ENCODE measurements around the gene PLK1.
A peak's percentile ranks its signal among the peaks of the same experiment; 100 is the strongest.
"Not testable (repeated sequence)": the region's sequence is repeated elsewhere in the genome, so short reads cannot be mapped to it uniquely, and the experiment has no call there.

The PLK1 gene
- 1.7 to 4.5 reads per million in 2 experiments for total RNA-seq

- peak; percentile 57 for DNase-seq (ENCODE audit: low read depth)
These were observed at the start of gene PLK1 for GRCh38 chr16:23678430-23679273. Gene PLK1, plus strand, starts transcription at chr16:23678889. Its CDS starts 44 bp downstream, at chr16:23678933.

- no peak for DNase-seq (ENCODE audit: low read depth)
These were observed 49.2 kb upstream of the PLK1 start for GRCh38 chr16:23629516-23629915.

GRCh38 chr16:23631874-23632273 lies 46.8 kb upstream of the PLK1 start:
- DNase-seq (ENCODE audit: low read depth): not testable (repeated sequence)

GRCh38 chr16:23634461-23635036 lies 44.1 kb upstream of the PLK1 start:
- DNase-seq (ENCODE audit: low read depth): no peak

- no peak for DNase-seq (ENCODE audit: low read depth)
These were observed 42.7 kb upstream of the PLK1 start for GRCh38 chr16:23635958-23636357.

GRCh38 chr16:23640615-23640930 lies 38.1 kb upstream of the PLK1 start:
- no peak for DNase-seq (ENCODE audit: low read depth)

- DNase-seq (ENCODE audit: low read depth): peak; percentile 73
These were observed 37.5 kb upstream of the PLK1 start, which contains the start of the genes DCTN5 and PALB2 for GRCh38 chr16:23640931-23641765. Gene DCTN5, plus strand, starts transcription at chr16:23641466. Its CDS starts 77 bp downstream, at chr16:23641543. Gene PALB2, minus strand, starts transcription at chr16:23641310. Its CDS starts 153 bp downstream, at chr16:23641157.

GRCh38 chr16:23642246-23642774 lies 36.4 kb upstream of the PLK1 start:
- DNase-seq (ENCODE audit: low read depth): no peak

GRCh38 chr16:23650674-23651416 lies 27.8 kb upstream of the PLK1 start:
- DNase-seq (ENCODE audit: low read depth): no peak

GRCh38 chr16:23651943-23652468 lies 26.7 kb upstream of the PLK1 start:
- no peak for DNase-seq (ENCODE audit: low read depth)

- no peak for DNase-seq (ENCODE audit: low read depth)
These were observed 14.8 kb upstream of the PLK1 start for GRCh38 chr16:23663918-23664317.

- no peak for DNase-seq (ENCODE audit: low read depth)
These were observed 11.9 kb upstream of the PLK1 start for GRCh38 chr16:23666571-23667354.

- DNase-seq (ENCODE audit: low read depth): no peak
These were observed 11.4 kb upstream of the PLK1 start for GRCh38 chr16:23667355-23667659.

- DNase-seq (ENCODE audit: low read depth): no peak
These were observed 10.5 kb upstream of the PLK1 start for GRCh38 chr16:23668225-23668624.

- no peak for DNase-seq (ENCODE audit: low read depth)
These were observed 9.8 kb upstream of the PLK1 start for GRCh38 chr16:23668873-23669272.

- no peak for DNase-seq (ENCODE audit: low read depth)
These were observed 8.4 kb upstream of the PLK1 start for GRCh38 chr16:23670137-23670776.

GRCh38 chr16:23673971-23674614 lies 4.6 kb upstream of the PLK1 start:
- DNase-seq (ENCODE audit: low read depth): no peak

- no peak for DNase-seq (ENCODE audit: low read depth)
These were observed 1.7 kb upstream of the PLK1 start for GRCh38 chr16:23676924-23677480.

- no peak for DNase-seq (ENCODE audit: low read depth)
These were observed 741 bp downstream of the PLK1 start for GRCh38 chr16:23679274-23679985.

All from T follicular helper cell (primary cell).